ENCODE measurements around the gene GTF3C5. TPM values are rescaled to one million over a fixed set of nuclear protein-coding genes. Genes with fewer than 3 reads are reported as not detected.

Gene GTF3C5
- total and polyA plus RNA-seq, 2 donors (not counting 1 experiment from before 2014, with no cell fraction given): 32.2 to 32.4 TPM

DNA sequence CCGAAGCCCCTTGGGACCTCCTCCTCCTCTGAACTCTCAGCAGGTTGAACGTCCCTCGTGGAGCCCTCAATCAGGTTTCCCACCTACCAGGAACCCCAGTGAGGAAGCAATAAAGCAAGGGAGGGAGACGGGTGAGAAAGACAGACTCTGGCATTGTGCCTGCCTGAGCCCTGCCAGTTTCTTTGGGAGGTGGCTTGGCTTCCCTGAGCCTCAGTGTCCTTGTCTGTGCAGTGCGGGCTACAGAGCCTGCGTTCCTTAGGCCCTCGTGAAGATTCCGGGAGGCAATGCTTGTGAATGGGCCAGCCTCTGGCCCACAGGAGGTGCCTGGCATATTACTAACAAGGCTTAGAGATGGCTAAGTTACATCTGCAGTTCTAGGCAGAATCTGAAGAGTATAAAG lies 11.9 kb downstream of the GTF3C5 start:
- Histone ChIP-seq H3K4me3 (replicated peaks in 1 of 4; ENCODE audit: control extremely low read depth in 1 of 4, insufficient read depth in 1 of 4, low read depth in 3 of 4, low read length in 4 of 4) (no peak overlapping the region), H3K79me2 (ENCODE audit: control insufficient read depth, insufficient read depth, low read length) (peaks cover 7% of the 10 kb centered on the region), H3K9me3 (ENCODE audit: control insufficient read depth, insufficient read depth, low read depth, low read length) (no peaks in the 10 kb centered on the region), H3K9ac (ENCODE audit: insufficient read depth, low read length) (no peak overlapping the region), H3K4me1 (ENCODE audit: control insufficient read depth, extremely low read depth, insufficient read depth, low read length) (no peaks in the 10 kb centered on the region), H3K27me3 (ENCODE audit: control insufficient read depth, insufficient read depth, low read length) (no peaks in the 10 kb centered on the region), H3K4me2 (ENCODE audit: extremely low read depth, insufficient read depth, low read length) (no peak overlapping the region), H4K20me1 (ENCODE audit: control insufficient read depth, extremely low read depth, insufficient read depth, low read length) (no peaks in the 10 kb centered on the region), H2AFZ (ENCODE audit: low read length) (no peak overlapping the region), H3K36me3 (ENCODE audit: control insufficient read depth, insufficient read depth, low read length) (peaks cover 19% of the 10 kb centered on the region), H3K27ac (ENCODE audit: insufficient read depth, low read length) (no peak overlapping the region)
- DNase-seq (ENCODE audit: low read depth in 2 of 2): no peak
- TF ChIP-seq, protein P1, sequence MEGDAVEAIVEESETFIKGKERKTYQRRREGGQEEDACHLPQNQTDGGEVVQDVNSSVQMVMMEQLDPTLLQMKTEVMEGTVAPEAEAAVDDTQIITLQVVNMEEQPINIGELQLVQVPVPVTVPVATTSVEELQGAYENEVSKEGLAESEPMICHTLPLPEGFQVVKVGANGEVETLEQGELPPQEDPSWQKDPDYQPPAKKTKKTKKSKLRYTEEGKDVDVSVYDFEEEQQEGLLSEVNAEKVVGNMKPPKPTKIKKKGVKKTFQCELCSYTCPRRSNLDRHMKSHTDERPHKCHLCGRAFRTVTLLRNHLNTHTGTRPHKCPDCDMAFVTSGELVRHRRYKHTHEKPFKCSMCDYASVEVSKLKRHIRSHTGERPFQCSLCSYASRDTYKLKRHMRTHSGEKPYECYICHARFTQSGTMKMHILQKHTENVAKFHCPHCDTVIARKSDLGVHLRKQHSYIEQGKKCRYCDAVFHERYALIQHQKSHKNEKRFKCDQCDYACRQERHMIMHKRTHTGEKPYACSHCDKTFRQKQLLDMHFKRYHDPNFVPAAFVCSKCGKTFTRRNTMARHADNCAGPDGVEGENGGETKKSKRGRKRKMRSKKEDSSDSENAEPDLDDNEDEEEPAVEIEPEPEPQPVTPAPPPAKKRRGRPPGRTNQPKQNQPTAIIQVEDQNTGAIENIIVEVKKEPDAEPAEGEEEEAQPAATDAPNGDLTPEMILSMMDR (conservative IDR thresholded peaks at IDR 0.05 in 1 of 2, IDR thresholded peaks at IDR 0.05 in 1 of 2; ENCODE audit: low read depth in 1 of 2, low read length in 2 of 2): no peak
- no peak for TF ChIP-seq EZH2 (IDR thresholded peaks at IDR 0.05; ENCODE audit: low read length, missing control alignments)

DNA sequence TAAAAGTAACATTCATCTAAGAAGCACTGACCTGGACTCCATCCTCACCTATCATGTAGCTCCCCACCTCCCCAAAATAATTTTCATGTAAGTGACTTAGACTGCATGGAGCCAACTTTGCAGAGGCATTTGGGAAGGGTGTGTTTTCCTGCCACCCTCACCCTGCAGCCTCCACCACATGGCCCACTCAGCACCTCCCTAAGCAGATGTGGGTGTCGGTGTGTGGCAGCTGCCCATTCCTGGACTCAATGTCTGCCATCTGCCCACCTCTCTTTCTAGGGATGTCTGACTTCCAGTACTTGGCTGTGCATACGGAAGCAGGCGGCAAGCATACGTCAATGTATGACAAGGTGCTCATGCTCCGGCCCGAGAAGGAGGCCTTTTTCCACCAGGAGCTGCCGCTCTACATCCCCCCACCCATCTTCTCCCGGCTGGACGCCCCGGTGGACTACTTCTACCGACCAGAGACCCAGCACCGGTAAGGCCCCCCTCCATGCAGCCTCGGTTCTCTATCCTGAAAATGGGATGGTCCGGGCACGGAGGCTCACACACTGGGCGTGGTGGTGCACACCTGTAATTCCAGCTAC lies 12.7 kb downstream of the GTF3C5 start:
- Histone ChIP-seq H3K4me3 (replicated peaks in 1 of 4; ENCODE audit: control extremely low read depth in 1 of 4, insufficient read depth in 1 of 4, low read depth in 3 of 4, low read length in 4 of 4) (no peak overlapping the region), H3K79me2 (ENCODE audit: control insufficient read depth, insufficient read depth, low read length) (peaks cover 3% of the 10 kb centered on the region), H3K4me1 (ENCODE audit: control insufficient read depth, extremely low read depth, insufficient read depth, low read length) (no peaks in the 10 kb centered on the region), H2AFZ (ENCODE audit: low read length) (no peak overlapping the region), H3K27me3 (ENCODE audit: control insufficient read depth, insufficient read depth, low read length) (no peaks in the 10 kb centered on the region), H3K36me3 (ENCODE audit: control insufficient read depth, insufficient read depth, low read length) (peaks cover 19% of the 10 kb centered on the region), H3K9me3 (ENCODE audit: control insufficient read depth, insufficient read depth, low read depth, low read length) (no peaks in the 10 kb centered on the region), H4K20me1 (ENCODE audit: control insufficient read depth, extremely low read depth, insufficient read depth, low read length) (no peaks in the 10 kb centered on the region), H3K4me2 (ENCODE audit: extremely low read depth, insufficient read depth, low read length) (no peak overlapping the region), H3K9ac (ENCODE audit: insufficient read depth, low read length) (no peak overlapping the region), H3K27ac (ENCODE audit: insufficient read depth, low read length) (no peak overlapping the region)
- DNase-seq (ENCODE audit: low read depth in 2 of 2): no peak
- TF ChIP-seq, protein P1 (conservative IDR thresholded peaks at IDR 0.05 in 1 of 2, IDR thresholded peaks at IDR 0.05 in 1 of 2; ENCODE audit: low read depth in 1 of 2, low read length in 2 of 2): no peak
- no peak for TF ChIP-seq EZH2 (IDR thresholded peaks at IDR 0.05; ENCODE audit: low read length, missing control alignments)

DNA sequence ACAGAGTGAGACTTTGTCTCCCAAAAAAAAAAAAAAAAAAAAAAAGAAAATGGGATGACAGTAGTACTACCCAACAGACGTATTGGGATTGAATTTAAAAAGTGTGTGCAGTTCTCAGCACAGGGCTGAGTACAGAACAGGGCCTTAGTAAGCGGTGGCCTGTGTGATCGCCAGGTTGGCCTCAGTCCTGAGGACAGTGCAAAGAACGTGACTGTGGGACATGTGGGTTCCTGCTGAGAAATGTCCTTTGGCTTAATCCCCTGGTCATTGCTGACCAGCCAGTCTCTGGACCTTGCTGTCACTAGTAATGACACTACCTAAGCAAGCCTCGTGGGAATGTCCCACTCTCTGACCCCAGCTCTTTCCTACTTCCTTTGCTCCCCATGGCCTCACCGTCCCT lies 13.3 kb downstream of the GTF3C5 start:
- Histone ChIP-seq H3K9me3 (ENCODE audit: control insufficient read depth, insufficient read depth, low read depth, low read length) (no peaks in the 10 kb centered on the region), H3K27me3 (ENCODE audit: control insufficient read depth, insufficient read depth, low read length) (no peaks in the 10 kb centered on the region), H3K9ac (ENCODE audit: insufficient read depth, low read length) (no peak overlapping the region), H3K4me3 (replicated peaks in 1 of 4; ENCODE audit: control extremely low read depth in 1 of 4, insufficient read depth in 1 of 4, low read depth in 3 of 4, low read length in 4 of 4) (no peak overlapping the region), H3K27ac (ENCODE audit: insufficient read depth, low read length) (no peak overlapping the region), H4K20me1 (ENCODE audit: control insufficient read depth, extremely low read depth, insufficient read depth, low read length) (no peaks in the 10 kb centered on the region), H2AFZ (ENCODE audit: low read length) (no peak overlapping the region), H3K36me3 (ENCODE audit: control insufficient read depth, insufficient read depth, low read length) (peaks cover 19% of the 10 kb centered on the region), H3K4me1 (ENCODE audit: control insufficient read depth, extremely low read depth, insufficient read depth, low read length) (no peaks in the 10 kb centered on the region), H3K79me2 (ENCODE audit: control insufficient read depth, insufficient read depth, low read length) (peaks cover 3% of the 10 kb centered on the region), H3K4me2 (ENCODE audit: extremely low read depth, insufficient read depth, low read length) (no peak overlapping the region)
- TF ChIP-seq, protein P1 (conservative IDR thresholded peaks at IDR 0.05 in 1 of 2, IDR thresholded peaks at IDR 0.05 in 1 of 2; ENCODE audit: low read depth in 1 of 2, low read length in 2 of 2): no peak
- no peak for TF ChIP-seq EZH2 (IDR thresholded peaks at IDR 0.05; ENCODE audit: low read length, missing control alignments)
- no peak for DNase-seq (ENCODE audit: low read depth in 2 of 2)
